ENCODE results near the gene RTL1. TPM values are rescaled to one million over a fixed set of nuclear protein-coding genes. Genes with fewer than 3 reads are reported as not detected.

Gene RTL1
- total RNA-seq, 1 donor from 2014 or later = not detected

GRCh38 chr14:100881211-100882025 lies 22.1 kb downstream of the RTL1 start:
- intact Hi-C loops (cut with micrococcal nuclease) = no loop called here
- TF ChIP-seq CTCF (IDR thresholded peaks at IDR 0.05) = no peak
- Mint-ChIP-seq H3K27ac (no peak overlapping the region), H3K9me3 (peaks cover 5% of the 10 kb centered on the region), H3K36me3 (ENCODE audit: low read depth) (no peaks in the 10 kb centered on the region), H3K27me3 (no peaks in the 10 kb centered on the region), H3K4me1 (no peaks in the 10 kb centered on the region), H3K4me3 (no peak overlapping the region)
- CTCF ChIA-PET = no interaction called here
- POLR2A ChIA-PET = no interaction called here
- ATAC-seq (ENCODE audit: low read depth) (no peak), DNase-seq (no peak)

GRCh38 chr14:100880271-100881101 lies 23.0 kb downstream of the RTL1 start:
- H3K27ac Mint-ChIP-seq = no peak overlapping the region
- ATAC-seq (ENCODE audit: low read depth) (no peak), DNase-seq (no peak)
- intact Hi-C loops (cut with micrococcal nuclease) = no loop called here
- peaks cover 5% of the 10 kb centered on the region for H3K9me3 Mint-ChIP-seq
- H3K4me3 Mint-ChIP-seq = no peak overlapping the region
- TF ChIP-seq CTCF (IDR thresholded peaks at IDR 0.05) = no peak
- ChIA-PET POLR2A (no interaction called here), CTCF (no interaction called here)
- H3K4me1 Mint-ChIP-seq = no peaks in the 10 kb centered on the region
- no peaks in the 10 kb centered on the region for H3K27me3 Mint-ChIP-seq
- no peaks in the 10 kb centered on the region for H3K36me3 Mint-ChIP-seq (ENCODE audit: low read depth)

- Mint-ChIP-seq H3K27ac (no peak overlapping the region), H3K27me3 (no peaks in the 10 kb centered on the region)
- POLR2A ChIA-PET = no interaction called here
Observed at GRCh38 chr14:100879782-100880181, 23.7 kb downstream of the RTL1 start.

GRCh38 chr14:100879194-100879593 lies 24.3 kb downstream of the RTL1 start:
- no peaks in the 10 kb centered on the region for H3K36me3 Mint-ChIP-seq (ENCODE audit: low read depth)
- DNase-seq (no peak), ATAC-seq (ENCODE audit: low read depth) (no peak)
- intact Hi-C loops (cut with micrococcal nuclease) = no loop called here
- no peak overlapping the region for H3K4me3 Mint-ChIP-seq
- ChIA-PET POLR2A (no interaction called here), CTCF (no interaction called here)
- no peak overlapping the region for H3K27ac Mint-ChIP-seq
- H3K27me3 Mint-ChIP-seq = no peaks in the 10 kb centered on the region
- no peaks in the 10 kb centered on the region for H3K4me1 Mint-ChIP-seq
- peaks cover 5% of the 10 kb centered on the region for H3K9me3 Mint-ChIP-seq
- TF ChIP-seq CTCF (IDR thresholded peaks at IDR 0.05) = no peak

More at GRCh38 chr14:100879782-100880181, 23.7 kb downstream of the RTL1 start:
- DNase-seq (no peak), ATAC-seq (ENCODE audit: low read depth) (no peak)
- Mint-ChIP-seq H3K4me1 (no peaks in the 10 kb centered on the region), H3K36me3 (ENCODE audit: low read depth) (no peaks in the 10 kb centered on the region), H3K4me3 (no peak overlapping the region), H3K9me3 (peaks cover 5% of the 10 kb centered on the region)
- CTCF ChIA-PET = no interaction called here
- no peak for TF ChIP-seq CTCF (IDR thresholded peaks at IDR 0.05)
- intact Hi-C loops (cut with micrococcal nuclease) = no loop called here

Measured in activated B cell treated with CpG ODN at 0.5 μM for 24 hours (primary cell).